ENCODE results near the gene DDB1. TPM values are rescaled to one million over a fixed set of nuclear protein-coding genes. Genes with fewer than 3 reads are reported as not detected.

Gene DDB1
- total RNA-seq, 1 donor from 2014 or later = 215 TPM

GRCh38 chr11:61357233-61357893, 24.5 kb upstream of the DDB1 start:
- Histone ChIP-seq H3K4me1 (ENCODE audit: control insufficient read depth in 3 of 3, insufficient read depth in 3 of 3, low read length in 3 of 3) (peaks cover 8 to 18% (median 17%) of the 10 kb centered on the region in 3 donors), H3K27me3 (ENCODE audit: control insufficient read depth in 3 of 3, insufficient read depth in 3 of 3, low read length in 3 of 3) (no peaks in the 10 kb centered on the region), H3K9ac (ENCODE audit: low read depth in 1 of 3, low read length in 3 of 3) (no peak overlapping the region), H3K36me3 (ENCODE audit: control insufficient read depth in 3 of 3, insufficient read depth in 3 of 3, low read length in 3 of 3) (peaks cover 18 to 23% (median 18%) of the 10 kb centered on the region in 3 donors), H3K4me3 (ENCODE audit: low read length in 3 of 3) (no peak overlapping the region), H3K9me3 (ENCODE audit: control insufficient read depth in 3 of 3, low read length in 3 of 3) (no peaks in the 10 kb centered on the region), H3K27ac (ENCODE audit: low read depth, low read length) (peak overlapping the region; percentile 20)

- no peak overlapping the region for H3K4me3 ChIP-seq (ENCODE audit: low read length in 3 of 3)
- no peaks in the 10 kb centered on the region for H3K27me3 ChIP-seq (ENCODE audit: control insufficient read depth in 3 of 3, insufficient read depth in 3 of 3, low read length in 3 of 3)
- no peak overlapping the region for H3K27ac ChIP-seq (ENCODE audit: low read depth, low read length)
- peaks cover 8 to 18% (median 16%) of the 10 kb centered on the region in 3 donors for H3K4me1 ChIP-seq (ENCODE audit: control insufficient read depth in 3 of 3, insufficient read depth in 3 of 3, low read length in 3 of 3)
- no peak overlapping the region for H3K9ac ChIP-seq (ENCODE audit: low read depth in 1 of 3, low read length in 3 of 3)
- peaks cover 19 to 27% (median 23%) of the 10 kb centered on the region in 3 donors for H3K36me3 ChIP-seq (ENCODE audit: control insufficient read depth in 3 of 3, insufficient read depth in 3 of 3, low read length in 3 of 3)
- no peaks in the 10 kb centered on the region for H3K9me3 ChIP-seq (ENCODE audit: control insufficient read depth in 3 of 3, low read length in 3 of 3)
Observed at GRCh38 chr11:61356706-61357105, 23.8 kb upstream of the DDB1 start.

- no peak overlapping the region for H3K27ac ChIP-seq (ENCODE audit: low read depth, low read length)
- H3K36me3 ChIP-seq (ENCODE audit: control insufficient read depth in 3 of 3, insufficient read depth in 3 of 3, low read length in 3 of 3) = peaks cover 33 to 44% (median 42%) of the 10 kb centered on the region in 3 donors
- peak overlapping the region in 1 of 3 donors; percentile 25 for H3K9ac ChIP-seq (ENCODE audit: low read depth in 1 of 3, low read length in 3 of 3)
- H3K9me3 ChIP-seq (ENCODE audit: control insufficient read depth in 3 of 3, low read length in 3 of 3) = no peaks in the 10 kb centered on the region
- H3K4me3 ChIP-seq (ENCODE audit: low read length in 3 of 3) = no peak overlapping the region
- H3K27me3 ChIP-seq (ENCODE audit: control insufficient read depth in 3 of 3, insufficient read depth in 3 of 3, low read length in 3 of 3) = no peaks in the 10 kb centered on the region
- no peaks in the 10 kb centered on the region for H3K4me1 ChIP-seq (ENCODE audit: control insufficient read depth in 3 of 3, insufficient read depth in 3 of 3, low read length in 3 of 3)
Observed at GRCh38 chr11:61354208-61354607, 21.3 kb upstream of the DDB1 start.

- Histone ChIP-seq H3K9ac (ENCODE audit: low read depth in 1 of 3, low read length in 3 of 3) (peak overlapping the region in 1 of 3 donors; percentile 25), H3K4me3 (ENCODE audit: low read length in 3 of 3) (no peak overlapping the region), H3K4me1 (ENCODE audit: control insufficient read depth in 3 of 3, insufficient read depth in 3 of 3, low read length in 3 of 3) (no peaks in the 10 kb centered on the region), H3K36me3 (ENCODE audit: control insufficient read depth in 3 of 3, insufficient read depth in 3 of 3, low read length in 3 of 3) (peaks cover 42 to 52% (median 50%) of the 10 kb centered on the region in 3 donors), H3K9me3 (ENCODE audit: control insufficient read depth in 3 of 3, low read length in 3 of 3) (no peaks in the 10 kb centered on the region), H3K27me3 (ENCODE audit: control insufficient read depth in 3 of 3, insufficient read depth in 3 of 3, low read length in 3 of 3) (no peaks in the 10 kb centered on the region), H3K27ac (ENCODE audit: low read depth, low read length) (no peak overlapping the region)
Observed at GRCh38 chr11:61353131-61354067, 20.5 kb upstream of the DDB1 start.

GRCh38 chr11:61352038-61352437, 19.1 kb upstream of the DDB1 start:
- Histone ChIP-seq H3K9ac (ENCODE audit: low read depth in 1 of 3, low read length in 3 of 3) (no peak overlapping the region), H3K27me3 (ENCODE audit: control insufficient read depth in 3 of 3, insufficient read depth in 3 of 3, low read length in 3 of 3) (no peaks in the 10 kb centered on the region), H3K4me3 (ENCODE audit: low read length in 3 of 3) (no peak overlapping the region), H3K36me3 (ENCODE audit: control insufficient read depth in 3 of 3, insufficient read depth in 3 of 3, low read length in 3 of 3) (peaks cover 52 to 57% (median 52%) of the 10 kb centered on the region in 3 donors), H3K27ac (ENCODE audit: low read depth, low read length) (no peak overlapping the region), H3K4me1 (ENCODE audit: control insufficient read depth in 3 of 3, insufficient read depth in 3 of 3, low read length in 3 of 3) (peaks cover 0 to 2% (median 0%) of the 10 kb centered on the region in 3 donors), H3K9me3 (ENCODE audit: control insufficient read depth in 3 of 3, low read length in 3 of 3) (no peaks in the 10 kb centered on the region)

- peaks cover 52 to 59% (median 56%) of the 10 kb centered on the region in 3 donors for H3K36me3 ChIP-seq (ENCODE audit: control insufficient read depth in 3 of 3, insufficient read depth in 3 of 3, low read length in 3 of 3)
- no peaks in the 10 kb centered on the region for H3K27me3 ChIP-seq (ENCODE audit: control insufficient read depth in 3 of 3, insufficient read depth in 3 of 3, low read length in 3 of 3)
- H3K4me1 ChIP-seq (ENCODE audit: control insufficient read depth in 3 of 3, insufficient read depth in 3 of 3, low read length in 3 of 3) = peaks cover 0 to 2% (median 0%) of the 10 kb centered on the region in 3 donors
- no peak overlapping the region for H3K27ac ChIP-seq (ENCODE audit: low read depth, low read length)
- no peak overlapping the region for H3K4me3 ChIP-seq (ENCODE audit: low read length in 3 of 3)
- H3K9me3 ChIP-seq (ENCODE audit: control insufficient read depth in 3 of 3, low read length in 3 of 3) = no peaks in the 10 kb centered on the region
- no peak overlapping the region for H3K9ac ChIP-seq (ENCODE audit: low read depth in 1 of 3, low read length in 3 of 3)
Observed at GRCh38 chr11:61350803-61351202, 17.9 kb upstream of the DDB1 start.

GRCh38 chr11:61350336-61350735, 17.4 kb upstream of the DDB1 start:
- Histone ChIP-seq H3K4me3 (ENCODE audit: low read length in 3 of 3) (no peak overlapping the region), H3K9me3 (ENCODE audit: control insufficient read depth in 3 of 3, low read length in 3 of 3) (no peaks in the 10 kb centered on the region), H3K27me3 (ENCODE audit: control insufficient read depth in 3 of 3, insufficient read depth in 3 of 3, low read length in 3 of 3) (no peaks in the 10 kb centered on the region), H3K4me1 (ENCODE audit: control insufficient read depth in 3 of 3, insufficient read depth in 3 of 3, low read length in 3 of 3) (peaks cover 0 to 2% (median 0%) of the 10 kb centered on the region in 3 donors), H3K27ac (ENCODE audit: low read depth, low read length) (no peak overlapping the region), H3K9ac (ENCODE audit: low read depth in 1 of 3, low read length in 3 of 3) (no peak overlapping the region), H3K36me3 (ENCODE audit: control insufficient read depth in 3 of 3, insufficient read depth in 3 of 3, low read length in 3 of 3) (peaks cover 52 to 60% (median 59%) of the 10 kb centered on the region in 3 donors)

- H3K27me3 ChIP-seq (ENCODE audit: control insufficient read depth in 3 of 3, insufficient read depth in 3 of 3, low read length in 3 of 3) = no peaks in the 10 kb centered on the region
- H3K9me3 ChIP-seq (ENCODE audit: control insufficient read depth in 3 of 3, low read length in 3 of 3) = no peaks in the 10 kb centered on the region
- no peak overlapping the region for H3K9ac ChIP-seq (ENCODE audit: low read depth in 1 of 3, low read length in 3 of 3)
- no peak overlapping the region for H3K4me3 ChIP-seq (ENCODE audit: low read length in 3 of 3)
- peaks cover 49 to 60% (median 59%) of the 10 kb centered on the region in 3 donors for H3K36me3 ChIP-seq (ENCODE audit: control insufficient read depth in 3 of 3, insufficient read depth in 3 of 3, low read length in 3 of 3)
- peaks cover 0 to 2% (median 0%) of the 10 kb centered on the region in 3 donors for H3K4me1 ChIP-seq (ENCODE audit: control insufficient read depth in 3 of 3, insufficient read depth in 3 of 3, low read length in 3 of 3)
- H3K27ac ChIP-seq (ENCODE audit: low read depth, low read length) = no peak overlapping the region
Observed at GRCh38 chr11:61349916-61350315, 17.0 kb upstream of the DDB1 start.

- Histone ChIP-seq H3K4me1 (ENCODE audit: control insufficient read depth in 3 of 3, insufficient read depth in 3 of 3, low read length in 3 of 3) (peaks cover 0 to 2% (median 0%) of the 10 kb centered on the region in 3 donors), H3K27ac (ENCODE audit: low read depth, low read length) (no peak overlapping the region), H3K27me3 (ENCODE audit: control insufficient read depth in 3 of 3, insufficient read depth in 3 of 3, low read length in 3 of 3) (no peaks in the 10 kb centered on the region), H3K9me3 (ENCODE audit: control insufficient read depth in 3 of 3, low read length in 3 of 3) (no peaks in the 10 kb centered on the region), H3K36me3 (ENCODE audit: control insufficient read depth in 3 of 3, insufficient read depth in 3 of 3, low read length in 3 of 3) (peaks cover 45 to 60% (median 59%) of the 10 kb centered on the region in 3 donors), H3K4me3 (ENCODE audit: low read length in 3 of 3) (no peak overlapping the region), H3K9ac (ENCODE audit: low read depth in 1 of 3, low read length in 3 of 3) (peak overlapping the region in 1 of 3 donors; percentile 8)
Observed at GRCh38 chr11:61349189-61349751, 16.4 kb upstream of the DDB1 start.

All from skeletal muscle tissue (tissue), 4 donors.